Lung (tissue), 12 donors: ENCODE measurements around the gene FLT1. TPM values are rescaled to one million over a fixed set of nuclear protein-coding genes. Genes with fewer than 3 reads are reported as not detected.

Source experiments
- ATAC-seq: fragments of 200-7000 bp; cut with Tn5 transposase; one replicate; pipeline ENCODE4 v1.9.1; 2020; ENCODE audit warnings: moderate number of reproducible peaks; ENCODE audit not compliant: insufficient read depth, low FRiP score
- DNase-seq, 3 donors: peaks; one replicate each; pipeline ENCODE4 v3.0.0-alpha.2; 2013 to 2017
- H3K27ac ChIP-seq, 2 donors: one replicate each; pipeline ENCODE4 v1.5.1; 2013; ENCODE audit warnings: mild to moderate bottlenecking in 2 of 2, moderate library complexity in 2 of 2, control low read depth in 1 of 2, inconsistent platforms in 1 of 2, low read depth in 1 of 2, low read length in 1 of 2
- H3K27me3 ChIP-seq, 3 donors: one replicate each; pipeline ENCODE4 v1.5.1; 2013; ENCODE audit warnings: low read length in 2 of 3; ENCODE audit not compliant: control insufficient read depth in 3 of 3, insufficient read depth in 3 of 3
- H3K36me3 ChIP-seq, 4 donors: one replicate each; pipeline ENCODE4 v1.5.1; 2013; ENCODE audit warnings: low read length in 4 of 4, mild to moderate bottlenecking in 1 of 4, moderate library complexity in 1 of 4; ENCODE audit not compliant: control insufficient read depth in 4 of 4, insufficient read depth in 4 of 4
- H3K4me1 ChIP-seq, 5 donors: one replicate each; pipeline ENCODE4 v1.5.1; 2013; ENCODE audit warnings: low read length in 5 of 5, mild to moderate bottlenecking in 2 of 5, moderate library complexity in 1 of 5; ENCODE audit not compliant: control insufficient read depth in 5 of 5, insufficient read depth in 5 of 5
- H3K4me3 ChIP-seq: one replicate; pipeline ENCODE4 v1.5.1; 2013; ENCODE audit warnings: mild to moderate bottlenecking, control low read depth, moderate library complexity
- H3K9ac ChIP-seq, 2 donors: one replicate each; pipeline ENCODE4 v1.5.1; 2013; ENCODE audit warnings: low read length in 2 of 2, control low read depth in 1 of 2; ENCODE audit not compliant: insufficient read depth in 1 of 2
- H3K9me3 ChIP-seq, 4 donors: one replicate each; pipeline ENCODE4 v1.5.1; 2013; ENCODE audit warnings: low read length in 3 of 4, mild to moderate bottlenecking in 1 of 4, moderate library complexity in 1 of 4; ENCODE audit not compliant: control insufficient read depth in 4 of 4, insufficient read depth in 3 of 4
- WGBS, 2 donors: extraction: QIAGEN DNeasy Blood & Tissue Kit; methylation state at CpG; one replicate each; pipeline ENCODE4 v1.1.7; 2013; 5-methylcytosine and 5-hydroxymethylcytosine counted together
- polyA plus RNA-seq, 2 donors: library from polyadenylated mRNA; stranded (reverse); fragments of 200-250 nt; gene quantifications; one replicate each; pipeline ENCODE4 v1.2.1, GENCODE V29; 2013
- total RNA-seq, 2 donors: library from RNA; depleted of rRNA in 1 of 2; stranded (reverse); fragments of >200 nt in 1 of 2; gene quantifications; one replicate each; pipeline ENCODE4 v1.2.1, GENCODE V29; 2014 to 2021
- TF ChIP-seq, protein P1 (sequence below): IDR thresholded peaks from 2 replicates; pipeline ENCODE4 v1.5.1; 2012; ENCODE audit warnings: mild to moderate bottlenecking; ENCODE audit errors: control extremely low read depth, extremely low read depth
- donor health status: control.
- donor health status: control.
- donor health status: Bipolar disorder and iron deficiency.
- donor health status: healthy.
- donor health status: DM: yes; HTN: yes; CAD: no.

Gene FLT1
- total and polyA plus RNA-seq, 4 donors: 4.7 to 71.3 (median 42.2) TPM

DNA sequence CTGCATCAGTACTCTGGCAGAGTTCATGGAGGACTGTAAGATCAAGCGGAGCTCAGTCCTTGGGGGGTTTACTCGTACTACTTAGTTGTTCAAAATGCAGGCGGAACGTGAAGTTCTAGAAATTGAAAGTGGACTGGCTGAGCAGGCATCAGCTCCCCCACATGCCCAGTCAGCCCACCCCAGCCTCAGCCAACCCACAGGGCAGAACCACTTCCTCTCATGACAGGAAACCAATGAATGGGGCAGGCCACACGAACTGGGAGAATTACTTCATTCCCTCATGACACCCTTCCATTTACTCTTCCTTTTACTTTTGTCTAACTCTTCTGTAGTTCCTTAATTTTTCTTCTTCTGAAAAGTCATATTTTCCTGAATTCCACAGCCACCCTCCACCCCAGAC lies 71.9 kb downstream of the FLT1 start:
- Histone ChIP-seq H3K36me3 (peaks cover 0 to 4% (median 0%) of the 10 kb centered on the region in 4 donors), H3K27ac (no peak overlapping the region), H3K4me1 (peaks cover 0 to 7% (median 4%) of the 10 kb centered on the region in 5 donors), H3K9me3 (no peaks in the 10 kb centered on the region), H3K27me3 (no peaks in the 10 kb centered on the region), H3K4me3 (no peak overlapping the region), H3K9ac (no peak overlapping the region)
- ATAC-seq: no peak
- TF ChIP-seq, protein P1, sequence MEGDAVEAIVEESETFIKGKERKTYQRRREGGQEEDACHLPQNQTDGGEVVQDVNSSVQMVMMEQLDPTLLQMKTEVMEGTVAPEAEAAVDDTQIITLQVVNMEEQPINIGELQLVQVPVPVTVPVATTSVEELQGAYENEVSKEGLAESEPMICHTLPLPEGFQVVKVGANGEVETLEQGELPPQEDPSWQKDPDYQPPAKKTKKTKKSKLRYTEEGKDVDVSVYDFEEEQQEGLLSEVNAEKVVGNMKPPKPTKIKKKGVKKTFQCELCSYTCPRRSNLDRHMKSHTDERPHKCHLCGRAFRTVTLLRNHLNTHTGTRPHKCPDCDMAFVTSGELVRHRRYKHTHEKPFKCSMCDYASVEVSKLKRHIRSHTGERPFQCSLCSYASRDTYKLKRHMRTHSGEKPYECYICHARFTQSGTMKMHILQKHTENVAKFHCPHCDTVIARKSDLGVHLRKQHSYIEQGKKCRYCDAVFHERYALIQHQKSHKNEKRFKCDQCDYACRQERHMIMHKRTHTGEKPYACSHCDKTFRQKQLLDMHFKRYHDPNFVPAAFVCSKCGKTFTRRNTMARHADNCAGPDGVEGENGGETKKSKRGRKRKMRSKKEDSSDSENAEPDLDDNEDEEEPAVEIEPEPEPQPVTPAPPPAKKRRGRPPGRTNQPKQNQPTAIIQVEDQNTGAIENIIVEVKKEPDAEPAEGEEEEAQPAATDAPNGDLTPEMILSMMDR: no peak
- WGBS, 2 donors: 34 to 61% methylated on average over 5 of the region's 5 CpGs
- DNase-seq: no peak

- no peaks in the 10 kb centered on the region for H3K27me3 ChIP-seq
- WGBS, 2 donors: 49 to 50% methylated on average over 7 of the region's 7 CpGs
- TF ChIP-seq, protein P1: no peak
These were observed 73.1 kb downstream of the FLT1 start for GRCh38 chr13:28421676-28422410.

DNA sequence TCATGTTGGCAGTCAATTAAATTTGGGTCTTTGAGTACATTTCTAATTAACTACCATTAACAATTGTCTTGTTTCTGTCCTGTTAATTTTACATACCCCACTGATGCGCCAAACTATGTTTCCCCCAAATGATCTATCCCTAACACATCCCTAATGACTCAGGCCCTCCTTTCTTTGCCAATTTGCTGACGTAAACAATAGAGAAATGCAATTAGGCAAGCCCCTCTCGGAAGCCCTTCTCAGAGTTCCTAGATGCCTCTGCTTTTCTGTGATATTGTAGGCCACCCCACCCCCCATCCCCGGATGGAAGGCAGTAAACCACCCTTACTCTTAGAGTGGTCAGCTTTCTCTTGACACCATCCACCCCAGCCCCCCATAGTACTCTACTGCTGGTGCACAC lies 74.2 kb downstream of the FLT1 start:
- TF ChIP-seq, protein P1: no peak
- 82 to 87% methylated on average over 4 of the region's 4 CpGs for WGBS, 2 donors
- peaks cover 0 to 3% (median 0%) of the 10 kb centered on the region in 3 donors for H3K27me3 ChIP-seq
- DNase-seq (no peak), ATAC-seq (no peak)
- no peak overlapping the region for H3K4me3 ChIP-seq
- H3K27ac ChIP-seq: no peak overlapping the region
- H3K9ac ChIP-seq: no peak overlapping the region
- no peaks in the 10 kb centered on the region for H3K36me3 ChIP-seq
- H3K9me3 ChIP-seq: no peaks in the 10 kb centered on the region
- peaks cover 0 to 7% (median 4%) of the 10 kb centered on the region in 5 donors for H3K4me1 ChIP-seq

More at GRCh38 chr13:28421676-28422410, 73.1 kb downstream of the FLT1 start:
- DNase-seq (no peak), ATAC-seq (no peak)
- Histone ChIP-seq H3K4me3 (no peak overlapping the region), H3K4me1 (peaks cover 0 to 7% (median 4%) of the 10 kb centered on the region in 5 donors), H3K27ac (no peak overlapping the region), H3K9ac (no peak overlapping the region), H3K9me3 (no peaks in the 10 kb centered on the region), H3K36me3 (no peaks in the 10 kb centered on the region)
